K562 (cell line): ENCODE results near the gene GNAI1. TPM values are rescaled to one million over a fixed set of nuclear protein-coding genes. Genes with fewer than 3 reads are reported as not detected.

ENCODE experiments used
- ATAC-seq: fragments of 200-7000 bp; cut with Tn5 transposase; 3 replicates; pipeline ENCODE4 v1.9.1; 2020; ENCODE audit warnings: moderate library complexity
- BruUV-seq: library from RNA; stranded (reverse); fragments of 400-500 nt; replicated peaks from 2 replicates; lab custom pipeline; 2021; lab: Mats Ljungman, UMichigan
- CTCF ChIA-PET: fragments of 300-600 bp; formaldehyde crosslinking; extraction: SDS; loops from one replicate; lab custom pipeline; 2021; ENCODE audit warnings: low intra/inter-chr PET ratio; lab: Yijun Ruan, JAX
- POLR2A ChIA-PET: fragments of 300-600, 350-650 bp; sonication (Branson Sonifier 250); formaldehyde crosslinking; extraction: SDS; loops from one replicate; lab custom pipeline; 2021; ENCODE audit warnings: antibody characterized with exemption, inconsistent platforms; lab: Yijun Ruan, JAX
- DNase-seq, 4 experiments: peaks; one replicate each; pipeline versions ENCODE4 v3.0.0 to v3.0.0-alpha.2; 2011 to 2018; ENCODE audit warnings: low spot score in 3 of 4, mixed read lengths in 3 of 4; ENCODE audit errors: extremely low read depth in 1 of 4
- FAIRE-seq: peaks from 2 replicates; lab custom pipeline; 2011; peaks lifted over from hg19 to GRCh38; lab: Jason Lieb, UNC
- H2AFZ ChIP-seq: 2 replicates; pipeline ENCODE4 v1.6.0; 2011; ENCODE audit warnings: low read depth, low read length, control low read depth, inconsistent platforms
- H3K27ac ChIP-seq: fragments of 200-600 bp; 3 replicates; pipeline ENCODE4 v1.8.0; 2011; ENCODE audit warnings: low read depth, mild to moderate bottlenecking, control low read depth, inconsistent platforms, low read length, moderate library complexity, mixed read lengths; ENCODE audit errors: extremely low read depth
- H3K27me3 ChIP-seq, 2 experiments: fragments of 300-600 bp in 1 of 2; 2 replicates in 1 of 2; 3 replicates in 1 of 2; pipeline versions ENCODE4 v1.6.0 to v1.8.0; 2011; ENCODE audit warnings: inconsistent platforms in 2 of 2, low read length in 2 of 2, mild to moderate bottlenecking in 1 of 2, mixed read lengths in 1 of 2, moderate library complexity in 1 of 2; ENCODE audit not compliant: control insufficient read depth in 2 of 2, insufficient read depth in 2 of 2
- H3K36me3 ChIP-seq: fragments of 300-600 bp; 3 replicates; pipeline ENCODE4 v1.8.0; 2011; ENCODE audit warnings: mild to moderate bottlenecking, low read length, inconsistent platforms; ENCODE audit not compliant: control insufficient read depth, insufficient read depth
- H3K4me1 ChIP-seq, 2 experiments: fragments of 200-600 bp in 1 of 2; replicated peaks in 1 of 2; 2 replicates in 1 of 2; 3 replicates in 1 of 2; pipeline versions ENCODE4 v1.5.1 to v1.8.0; 2011; ENCODE audit warnings: inconsistent platforms in 2 of 2, low read length in 2 of 2, mild to moderate bottlenecking in 1 of 2, mixed read lengths in 1 of 2, moderate library complexity in 1 of 2; ENCODE audit not compliant: control insufficient read depth in 2 of 2, insufficient read depth in 2 of 2
- H3K4me2 ChIP-seq: 2 replicates; pipeline ENCODE4 v1.6.1; 2011; ENCODE audit warnings: low read length, control low read depth, inconsistent platforms, mixed read lengths; ENCODE audit not compliant: insufficient read depth
- H3K4me3 ChIP-seq: fragments of 200-600 bp; sonication (generic), shearing (Covaris generic); 2 replicates; pipeline ENCODE4 v1.5.1; 2016; ENCODE audit warnings: control low read depth, inconsistent platforms
- H3K79me2 ChIP-seq: fragments of 200-600 bp; 3 replicates; pipeline ENCODE4 v1.8.0; 2011; ENCODE audit warnings: low read length, inconsistent platforms; ENCODE audit not compliant: control insufficient read depth, insufficient read depth
- H3K9ac ChIP-seq, 2 experiments: 2 replicates each; pipeline versions ENCODE4 v1.6.0 to v1.6.1; 2011; ENCODE audit warnings: low read depth in 2 of 2, low read length in 2 of 2, control low read depth in 1 of 2, inconsistent platforms in 1 of 2, mild to moderate bottlenecking in 1 of 2, mixed read lengths in 1 of 2; ENCODE audit not compliant: insufficient read depth in 1 of 2
- H3K9me1 ChIP-seq: one replicate; pipeline ENCODE4 v1.6.0; 2011; ENCODE audit warnings: inconsistent platforms, mild to moderate bottlenecking, low read length, moderate library complexity; ENCODE audit not compliant: control insufficient read depth, insufficient read depth
- H3K9me3 ChIP-seq: replicated peaks from 2 replicates; pipeline ENCODE4 v1.5.1; 2011; ENCODE audit warnings: low read depth, low read length, inconsistent platforms; ENCODE audit not compliant: control insufficient read depth, insufficient read depth
- H4K20me1 ChIP-seq: replicated peaks from 2 replicates; pipeline ENCODE4 v1.6.1; 2011; ENCODE audit warnings: low read length, inconsistent platforms, mixed read lengths; ENCODE audit not compliant: control insufficient read depth, insufficient read depth
- ARHGAP35 ChIP-seq: fragments of 450-650 bp; IDR thresholded peaks from 2 replicates; pipeline ENCODE4 v1.6.1; 2018; ENCODE audit not compliant: partially characterized antibody
- IRF9 ChIP-seq: fragments of 450-650 bp; IDR thresholded peaks from 2 replicates; pipeline ENCODE4 v1.6.1; 2016; ENCODE audit warnings: missing biosample characterization, missing genetic modification characterization
- NONO ChIP-seq, 2 experiments: fragments of 200-400 bp in 1 of 2; fragments of 450-650 bp in 1 of 2; formaldehyde crosslinking in 1 of 2; IDR thresholded peaks; 2 replicates each; pipeline ENCODE4 v1.6.1; 2017; ENCODE audit warnings: low read depth in 2 of 2, mild to moderate bottlenecking in 2 of 2, moderate library complexity in 2 of 2, low read length in 1 of 2
- OTX1 ChIP-seq: fragments of 450-650 bp; formaldehyde crosslinking; IDR thresholded peaks from 2 replicates; pipeline ENCODE4 v1.4.0; 2022; ENCODE audit warnings: mild to moderate bottlenecking
- PML ChIP-seq: IDR thresholded peaks from 2 replicates; pipeline ENCODE4 v1.6.1; 2012; ENCODE audit warnings: low read length, inconsistent platforms
- PTTG1 ChIP-seq: fragments of 450-650 bp; IDR thresholded peaks from 2 replicates; pipeline ENCODE4 v1.6.1; 2016; ENCODE audit warnings: low read depth, mild to moderate bottlenecking, missing genetic modification characterization, missing compliant biosample characterization
- PYGO2 ChIP-seq: fragments of 450-650 bp; IDR thresholded peaks from 2 replicates; pipeline ENCODE4 v1.6.1; 2016; ENCODE audit warnings: mild to moderate bottlenecking, missing genetic modification characterization, moderate library complexity, missing compliant biosample characterization
- SMARCA5 ChIP-seq: fragments of 450-650 bp; IDR thresholded peaks from 2 replicates; pipeline ENCODE4 v1.6.1; 2016
- SUPT5H ChIP-seq: fragments of 450-650 bp; IDR thresholded peaks from 2 replicates; pipeline ENCODE4 v1.6.1; 2016
- THRA ChIP-seq: fragments of 450-650 bp; IDR thresholded peaks from 2 replicates; pipeline ENCODE4 v1.6.1; 2017; ENCODE audit warnings: mild to moderate bottlenecking, moderate library complexity
- THRAP3 ChIP-seq: fragments of 450-650 bp; IDR thresholded peaks from 2 replicates; pipeline ENCODE4 v1.6.1; 2016; ENCODE audit warnings: mild to moderate bottlenecking, inconsistent platforms, borderline replicate concordance
- WGBS: fragments of 100-300 bp; shearing (Covaris generic); methylation state at CpG from one replicate; pipeline ENCODE4 v1.1.6; 2016; ENCODE audit warnings: low coverage, mixed read lengths; ENCODE audit not compliant: insufficient coverage; ENCODE audit errors: missing lambda C conversion rate; 5-methylcytosine and 5-hydroxymethylcytosine counted together
- in situ Hi-C: fragments of 300-500 bp; cut with MboI; formaldehyde crosslinking; loops from 4 replicates; pipeline ENCODE4 v1.15.0; 2018; ENCODE audit warnings: inconsistent platforms, mixed read lengths
- intact Hi-C: fragments of 100-400 bp; cut with micrococcal nuclease; formaldehyde crosslinking; loops from 2 replicates; pipeline ENCODE4 v1.14.2; 2022
- polyA plus RNA-seq, 8 experiments: library from polyadenylated mRNA; depleted of rRNA in 4 of 8; stranded (reverse) in 5 of 8; unstranded in 3 of 8; fragments of >200 nt; fragmentation: Nextera tagmentation in 2 of 8; fragmentation: Illumina TruSeq in 1 of 8; extraction: Ambion mirVana in 2 of 8; extraction: Trizol in 1 of 8; gene quantifications; 2 replicates each; pipeline versions ENCODE4 v1.2.1 to v1.2.3, GENCODE V29; 2011 to 2014; ENCODE audit warnings: inconsistent platforms in 1 of 8, missing spikeins in 1 of 8
- total RNA-seq, 7 experiments: library from RNA; depleted of rRNA in 6 of 7; stranded (reverse); fragments of >200 nt in 6 of 7; fragmentation: Illumina TruSeq in 2 of 7; extraction: Trizol in 2 of 7; gene quantifications; 2 replicates each; pipeline versions ENCODE4 v1.2.1 to v1.2.3, GENCODE V29; 2011 to 2021; ENCODE audit warnings: low replicate concordance in 1 of 7
- TF ChIP-seq, protein P1 (sequence below), 2 experiments: fragments of 150-350 bp in 1 of 2; IDR thresholded peaks; 2 replicates each; pipeline ENCODE4 v1.6.1; 2012 to 2016; ENCODE audit warnings: low read depth in 2 of 2, low read length in 2 of 2, mild to moderate bottlenecking in 1 of 2, moderate library complexity in 1 of 2
- TF ChIP-seq, protein P2 (sequence below): IDR thresholded peaks from 2 replicates; pipeline ENCODE4 v1.6.1; 2014; ENCODE audit warnings: antibody characterized with exemption
- TF ChIP-seq, protein P3 (sequence below): fragments of 450-650 bp; IDR thresholded peaks from 2 replicates; pipeline ENCODE4 v1.6.1; 2014; ENCODE audit warnings: low read depth, mild to moderate bottlenecking, moderate library complexity, borderline replicate concordance

Gene GNAI1
- total and polyA plus RNA-seq, 9 of the 15 experiments (the other 6 are each of a cell fraction or from before 2014, with no cell fraction given): 0.03 to 0.13 (median 0.08) TPM; not detected in 6

- CTCF ChIA-PET: no interaction called here
- in situ Hi-C loops: no loop called here
- TF ChIP-seq SUPT5H (no peak), THRAP3 (no peak), OTX1 (CRISPR knock-in tag) (no peak), PYGO2 (tag) (no peak), THRA (no peak), ARHGAP35 (no peak), NONO (IDR thresholded peaks at IDR 0.05; ENCODE audit: low read depth in 2 of 2, low read length in 1 of 2) (no peak), PML (no peak), IRF9 (tag) (no peak), SMARCA5 (no peak), PTTG1 (tag) (no peak)
- TF ChIP-seq, protein P1, sequence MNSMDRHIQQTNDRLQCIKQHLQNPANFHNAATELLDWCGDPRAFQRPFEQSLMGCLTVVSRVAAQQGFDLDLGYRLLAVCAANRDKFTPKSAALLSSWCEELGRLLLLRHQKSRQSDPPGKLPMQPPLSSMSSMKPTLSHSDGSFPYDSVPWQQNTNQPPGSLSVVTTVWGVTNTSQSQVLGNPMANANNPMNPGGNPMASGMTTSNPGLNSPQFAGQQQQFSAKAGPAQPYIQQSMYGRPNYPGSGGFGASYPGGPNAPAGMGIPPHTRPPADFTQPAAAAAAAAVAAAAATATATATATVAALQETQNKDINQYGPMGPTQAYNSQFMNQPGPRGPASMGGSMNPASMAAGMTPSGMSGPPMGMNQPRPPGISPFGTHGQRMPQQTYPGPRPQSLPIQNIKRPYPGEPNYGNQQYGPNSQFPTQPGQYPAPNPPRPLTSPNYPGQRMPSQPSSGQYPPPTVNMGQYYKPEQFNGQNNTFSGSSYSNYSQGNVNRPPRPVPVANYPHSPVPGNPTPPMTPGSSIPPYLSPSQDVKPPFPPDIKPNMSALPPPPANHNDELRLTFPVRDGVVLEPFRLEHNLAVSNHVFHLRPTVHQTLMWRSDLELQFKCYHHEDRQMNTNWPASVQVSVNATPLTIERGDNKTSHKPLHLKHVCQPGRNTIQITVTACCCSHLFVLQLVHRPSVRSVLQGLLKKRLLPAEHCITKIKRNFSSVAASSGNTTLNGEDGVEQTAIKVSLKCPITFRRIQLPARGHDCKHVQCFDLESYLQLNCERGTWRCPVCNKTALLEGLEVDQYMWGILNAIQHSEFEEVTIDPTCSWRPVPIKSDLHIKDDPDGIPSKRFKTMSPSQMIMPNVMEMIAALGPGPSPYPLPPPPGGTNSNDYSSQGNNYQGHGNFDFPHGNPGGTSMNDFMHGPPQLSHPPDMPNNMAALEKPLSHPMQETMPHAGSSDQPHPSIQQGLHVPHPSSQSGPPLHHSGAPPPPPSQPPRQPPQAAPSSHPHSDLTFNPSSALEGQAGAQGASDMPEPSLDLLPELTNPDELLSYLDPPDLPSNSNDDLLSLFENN (IDR thresholded peaks at IDR 0.05; ENCODE audit: low read depth in 2 of 2, low read length in 2 of 2): no peak
- TF ChIP-seq, protein P2, sequence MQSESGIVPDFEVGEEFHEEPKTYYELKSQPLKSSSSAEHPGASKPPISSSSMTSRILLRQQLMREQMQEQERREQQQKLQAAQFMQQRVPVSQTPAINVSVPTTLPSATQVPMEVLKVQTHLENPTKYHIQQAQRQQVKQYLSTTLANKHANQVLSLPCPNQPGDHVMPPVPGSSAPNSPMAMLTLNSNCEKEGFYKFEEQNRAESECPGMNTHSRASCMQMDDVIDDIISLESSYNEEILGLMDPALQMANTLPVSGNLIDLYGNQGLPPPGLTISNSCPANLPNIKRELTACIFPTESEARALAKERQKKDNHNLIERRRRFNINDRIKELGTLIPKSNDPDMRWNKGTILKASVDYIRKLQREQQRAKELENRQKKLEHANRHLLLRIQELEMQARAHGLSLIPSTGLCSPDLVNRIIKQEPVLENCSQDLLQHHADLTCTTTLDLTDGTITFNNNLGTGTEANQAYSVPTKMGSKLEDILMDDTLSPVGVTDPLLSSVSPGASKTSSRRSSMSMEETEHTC: no peak
- TF ChIP-seq, protein P3, sequence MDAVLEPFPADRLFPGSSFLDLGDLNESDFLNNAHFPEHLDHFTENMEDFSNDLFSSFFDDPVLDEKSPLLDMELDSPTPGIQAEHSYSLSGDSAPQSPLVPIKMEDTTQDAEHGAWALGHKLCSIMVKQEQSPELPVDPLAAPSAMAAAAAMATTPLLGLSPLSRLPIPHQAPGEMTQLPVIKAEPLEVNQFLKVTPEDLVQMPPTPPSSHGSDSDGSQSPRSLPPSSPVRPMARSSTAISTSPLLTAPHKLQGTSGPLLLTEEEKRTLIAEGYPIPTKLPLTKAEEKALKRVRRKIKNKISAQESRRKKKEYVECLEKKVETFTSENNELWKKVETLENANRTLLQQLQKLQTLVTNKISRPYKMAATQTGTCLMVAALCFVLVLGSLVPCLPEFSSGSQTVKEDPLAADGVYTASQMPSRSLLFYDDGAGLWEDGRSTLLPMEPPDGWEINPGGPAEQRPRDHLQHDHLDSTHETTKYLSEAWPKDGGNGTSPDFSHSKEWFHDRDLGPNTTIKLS: no peak
These were observed 5.7 kb upstream of the GNAI1 start for GRCh38 chr7:80128918-80129317.

More at GRCh38 chr7:80128918-80129317, 5.7 kb upstream of the GNAI1 start:
- no peaks in the 10 kb centered on the region for H3K79me2 ChIP-seq
- no peak overlapping the region for H3K9ac ChIP-seq
- 3% methylated on average over 3 of the region's 3 CpGs for WGBS
- H2AFZ ChIP-seq: no peak overlapping the region
- no peaks in the 10 kb centered on the region for H3K9me1 ChIP-seq
- no peaks in the 10 kb centered on the region for H3K27me3 ChIP-seq
- POLR2A ChIA-PET: no interaction called here
- intact Hi-C loops: no loop called here
- no peaks in the 10 kb centered on the region for H3K36me3 ChIP-seq
- no peaks in the 10 kb centered on the region for H3K4me1 ChIP-seq
- ATAC-seq: no peak
- BruUV-seq: no TSS peak
- no peak overlapping the region for H3K4me2 ChIP-seq
- no peak overlapping the region for H3K4me3 ChIP-seq
- H4K20me1 ChIP-seq: no peaks in the 10 kb centered on the region
- no peak for FAIRE-seq
- no peak for DNase-seq
- H3K9me3 ChIP-seq: no peaks in the 10 kb centered on the region; the same call in none of the 2 replicates
- H3K27ac ChIP-seq: no peak overlapping the region
